Muscle of back (tissue), 11 donors: ENCODE results near the gene LSAMP. TPM values are rescaled to one million over a fixed set of nuclear protein-coding genes. Genes with fewer than 3 reads are reported as not detected.
"Not testable (repeated sequence)": the region's sequence is repeated elsewhere in the genome, so short reads cannot be mapped to it uniquely, and the experiment has no call there.

Experiments used
- DNase-seq, 3 donors: peaks; one replicate each; pipeline versions ENCODE4 v3.0.0 to v3.0.0-alpha.2; 2013
- polyA plus RNA-seq, 10 donors: library from polyadenylated mRNA; unstranded; fragments of 120-200 nt; gene quantifications; one replicate each; pipeline ENCODE4 v1.2.1, GENCODE V29; 2013; ENCODE audit not compliant: insufficient read length in 10 of 10

Gene LSAMP
- polyA plus RNA-seq, 10 donors: 6.6 to 18.1 (median 10.3) TPM

GRCh38 chr3:116118475-116119169 lies 326.7 kb downstream of the LSAMP start:
- DNase-seq: no peak

- no peak for DNase-seq
These were observed 330.7 kb downstream of the LSAMP start for GRCh38 chr3:116114586-116114985.

GRCh38 chr3:116112696-116113095 lies 332.6 kb downstream of the LSAMP start:
- DNase-seq: peak in 2 of 3 donors; percentile 23 to 39

- no peak for DNase-seq
These were observed 333.5 kb downstream of the LSAMP start for GRCh38 chr3:116111765-116112164.

GRCh38 chr3:116103868-116104530 lies 341.3 kb downstream of the LSAMP start:
- no peak for DNase-seq

- DNase-seq: no peak
These were observed 343.2 kb downstream of the LSAMP start for GRCh38 chr3:116102037-116102436.

GRCh38 chr3:116097226-116097625 lies 348.1 kb downstream of the LSAMP start:
- no peak for DNase-seq

- no peak for DNase-seq
These were observed 348.7 kb downstream of the LSAMP start for GRCh38 chr3:116096631-116097030.

- no peak for DNase-seq
These were observed 351.9 kb downstream of the LSAMP start for GRCh38 chr3:116093374-116093773.

- peak; percentile 25 to 82 (median 36) for DNase-seq
These were observed 357.9 kb downstream of the LSAMP start for GRCh38 chr3:116087426-116087825.

- DNase-seq: no peak
These were observed 360.1 kb downstream of the LSAMP start for GRCh38 chr3:116084999-116085791.

- DNase-seq: no peak
These were observed 361.6 kb downstream of the LSAMP start for GRCh38 chr3:116083683-116084082.

- no peak for DNase-seq
These were observed 366.7 kb downstream of the LSAMP start for GRCh38 chr3:116078561-116078960.

- no peak for DNase-seq
These were observed 367.7 kb downstream of the LSAMP start for GRCh38 chr3:116077557-116077956.

GRCh38 chr3:116077059-116077458 lies 368.2 kb downstream of the LSAMP start:
- DNase-seq: no peak

- DNase-seq: not testable (repeated sequence)
These were observed 374.6 kb downstream of the LSAMP start for GRCh38 chr3:116070516-116071278.

- DNase-seq: no peak
These were observed 375.2 kb downstream of the LSAMP start for GRCh38 chr3:116070061-116070460.

- DNase-seq: no peak
These were observed 376.3 kb downstream of the LSAMP start for GRCh38 chr3:116069024-116069423.

- DNase-seq: no peak
These were observed 378.0 kb downstream of the LSAMP start for GRCh38 chr3:116067326-116067725.

- DNase-seq: no peak
These were observed 379.8 kb downstream of the LSAMP start for GRCh38 chr3:116065501-116065900.

GRCh38 chr3:116064646-116065045 lies 380.6 kb downstream of the LSAMP start:
- DNase-seq: no peak
